CD4-positive, alpha-beta T cell (primary cell): ENCODE data around the gene CD83. TPM values are rescaled to one million over a fixed set of nuclear protein-coding genes. Genes with fewer than 3 reads are reported as not detected.

Experiments
- ATAC-seq: fragments of 200-7000 bp; cut with Tn5 transposase; one replicate; pipeline ENCODE4 v1.10.0; 2022; ENCODE audit warnings: mild to moderate bottlenecking; ENCODE audit not compliant: poor library complexity
- CTCF ChIA-PET: fragments of 350-600 bp; sonication (Branson Sonifier 250); formaldehyde crosslinking; loops from one replicate; lab custom pipeline; 2021; ENCODE audit warnings: antibody characterized with exemption, inconsistent platforms; lab: Charles Lee
- POLR2A ChIA-PET: fragments of 350-600 bp; sonication (Branson Sonifier 250); formaldehyde crosslinking; loops from one replicate; lab custom pipeline; 2021; ENCODE audit warnings: antibody characterized with exemption, inconsistent platforms; lab: Charles Lee
- DNase-seq, 14 experiments: peaks; one replicate each; pipeline ENCODE4 v3.0.0-alpha.2; 2013 to 2020; ENCODE audit warnings: mixed read lengths in 2 of 14
- H3K27ac ChIP-seq, 2 donors: one replicate each; pipeline versions ENCODE4 v1.5.1 to v1.7.0; 2013; ENCODE audit warnings: low read length in 2 of 2, low read depth in 1 of 2, mild to moderate bottlenecking in 1 of 2
- H3K27me3 ChIP-seq, 2 experiments: 1 replicate in 1 of 2; 2 replicates in 1 of 2; pipeline versions ENCODE4 v1.6.1 to v1.7.0; 2013; ENCODE audit warnings: low read length in 2 of 2, control low read depth in 1 of 2, mild to moderate bottlenecking in 1 of 2, moderate library complexity in 1 of 2; ENCODE audit not compliant: insufficient read depth in 2 of 2, control insufficient read depth in 1 of 2
- H3K36me3 ChIP-seq: one replicate; pipeline ENCODE4 v1.6.1; 2013; ENCODE audit warnings: low read length, control low read depth; ENCODE audit not compliant: insufficient read depth
- H3K4me1 ChIP-seq: one replicate; pipeline ENCODE4 v1.6.1; 2013; ENCODE audit warnings: low read length, control low read depth; ENCODE audit not compliant: insufficient read depth
- H3K4me3 ChIP-seq: one replicate; pipeline ENCODE4 v1.5.1; 2013; ENCODE audit warnings: mild to moderate bottlenecking, low read length, moderate library complexity
- H3K9me3 ChIP-seq, 2 experiments: 1 replicate in 1 of 2; 2 replicates in 1 of 2; pipeline versions ENCODE4 v1.6.1 to v1.7.0; 2013; ENCODE audit warnings: low read length in 2 of 2, mild to moderate bottlenecking in 2 of 2, control low read depth in 1 of 2, moderate library complexity in 1 of 2; ENCODE audit not compliant: control insufficient read depth in 1 of 2, insufficient read depth in 1 of 2
- H3K27ac Mint-ChIP-seq: one replicate; pipeline ENCODE4 v1.8.0; 2020; ENCODE audit warnings: mixed read lengths
- H3K27me3 Mint-ChIP-seq: one replicate; pipeline ENCODE4 v1.8.0; 2021; ENCODE audit warnings: mixed read lengths
- H3K36me3 Mint-ChIP-seq: one replicate; pipeline ENCODE4 v1.8.0; 2021; ENCODE audit warnings: low read depth, mixed read lengths
- H3K4me1 Mint-ChIP-seq: one replicate; pipeline ENCODE4 v1.8.0; 2021; ENCODE audit warnings: low read depth, mixed read lengths
- H3K4me3 Mint-ChIP-seq: one replicate; pipeline ENCODE4 v1.8.0; 2020; ENCODE audit warnings: mild to moderate bottlenecking, mixed read lengths
- H3K9me3 Mint-ChIP-seq: one replicate; pipeline ENCODE4 v1.8.0; 2020; ENCODE audit warnings: mixed read lengths
- CTCF ChIP-seq: fragments of 200-600 bp; IDR thresholded peaks from one replicate; pipeline ENCODE4 v1.8.0; 2022; ENCODE audit warnings: antibody characterized with exemption, mild to moderate bottlenecking
- intact Hi-C, 2 experiments: fragments of 100-400 bp; cut with DNase I in 1 of 2; cut with micrococcal nuclease in 1 of 2; formaldehyde crosslinking; loops; one replicate each; pipeline versions ENCODE4 v1.15.1 to v1.9.0; 2023 to 2025; cut with DNase I, micrococcal nuclease
- total RNA-seq, 174 experiments: library from RNA in 2 of 174; stranded (reverse) in 2 of 174; gene quantifications; one replicate each; pipeline ENCODE4 v1.2.3 and lab custom pipeline; 2021 to 2026

The CD83 gene
- total RNA-seq, 2 experiments from 2014 or later, result 35.3 to 36.4 TPM

DNA sequence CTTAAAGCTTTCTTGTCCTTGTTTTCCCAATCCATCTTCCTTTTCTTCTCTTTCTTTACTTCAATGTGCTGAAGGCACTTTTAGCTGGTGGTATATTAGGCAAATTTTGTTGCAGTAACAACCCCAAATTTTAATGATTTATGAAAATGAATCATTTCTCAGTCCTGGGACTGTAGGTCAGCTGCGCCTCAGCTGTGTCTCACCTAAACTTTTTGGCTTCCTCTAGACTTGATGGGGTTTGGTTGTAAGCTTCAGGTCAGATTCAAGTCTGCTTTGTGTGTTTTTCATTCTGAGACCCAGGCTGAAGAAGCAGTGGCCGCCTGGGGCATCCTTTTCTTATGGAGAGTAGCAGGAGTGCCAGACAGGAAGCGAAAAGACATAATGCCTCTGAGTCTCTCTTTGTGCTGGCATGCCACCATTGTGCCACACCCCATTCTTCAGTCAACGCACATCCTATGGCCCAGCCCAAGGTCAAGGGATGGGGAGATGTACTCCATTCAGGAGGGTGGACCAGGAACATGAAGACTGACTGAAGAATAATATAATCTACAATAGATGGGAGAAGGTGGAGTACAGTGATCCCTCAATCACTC is 28.9 kb upstream of the CD83 start:
- no peaks in the 10 kb centered on the region for H3K36me3 Mint-ChIP-seq
- no peaks in the 10 kb centered on the region for H3K4me1 ChIP-seq
- ATAC-seq (no peak), DNase-seq (no peak)
- H3K9me3 ChIP-seq, result peaks cover 0 to 4% of the 10 kb centered on the region in 2 experiments
- H3K27me3 ChIP-seq, result no peaks in the 10 kb centered on the region
- POLR2A ChIA-PET, result no interaction called here
- H3K4me1 Mint-ChIP-seq, result no peaks in the 10 kb centered on the region
- H3K4me3 Mint-ChIP-seq, result no peak overlapping the region
- no peak overlapping the region for H3K27ac Mint-ChIP-seq
- no peak overlapping the region for H3K4me3 ChIP-seq
- no peak overlapping the region for H3K27ac ChIP-seq
- H3K9me3 Mint-ChIP-seq, result peaks cover 3% of the 10 kb centered on the region
- intact Hi-C loops, result no loop called here
- TF ChIP-seq CTCF, result no peak
- no peaks in the 10 kb centered on the region for H3K36me3 ChIP-seq
- H3K27me3 Mint-ChIP-seq, result no peaks in the 10 kb centered on the region
- CTCF ChIA-PET, result no interaction called here

- Histone ChIP-seq H3K4me3 (no peak overlapping the region), H3K36me3 (no peaks in the 10 kb centered on the region), H3K27ac (no peak overlapping the region), H3K27me3 (no peaks in the 10 kb centered on the region), H3K9me3 (peaks cover 0 to 4% of the 10 kb centered on the region in 2 experiments), H3K4me1 (no peaks in the 10 kb centered on the region)
- Mint-ChIP-seq H3K27me3 (no peaks in the 10 kb centered on the region), H3K27ac (no peak overlapping the region), H3K36me3 (no peaks in the 10 kb centered on the region), H3K4me1 (no peaks in the 10 kb centered on the region), H3K9me3 (peaks cover 3% of the 10 kb centered on the region), H3K4me3 (no peak overlapping the region)
- intact Hi-C loops, result no loop called here
- CTCF ChIA-PET, result no interaction called here
- no peak for TF ChIP-seq CTCF
- POLR2A ChIA-PET, result no interaction called here
- ATAC-seq (no peak), DNase-seq (no peak)
Observed at GRCh38 chr6:14089224-14089623, 28.3 kb upstream of the CD83 start.

DNA sequence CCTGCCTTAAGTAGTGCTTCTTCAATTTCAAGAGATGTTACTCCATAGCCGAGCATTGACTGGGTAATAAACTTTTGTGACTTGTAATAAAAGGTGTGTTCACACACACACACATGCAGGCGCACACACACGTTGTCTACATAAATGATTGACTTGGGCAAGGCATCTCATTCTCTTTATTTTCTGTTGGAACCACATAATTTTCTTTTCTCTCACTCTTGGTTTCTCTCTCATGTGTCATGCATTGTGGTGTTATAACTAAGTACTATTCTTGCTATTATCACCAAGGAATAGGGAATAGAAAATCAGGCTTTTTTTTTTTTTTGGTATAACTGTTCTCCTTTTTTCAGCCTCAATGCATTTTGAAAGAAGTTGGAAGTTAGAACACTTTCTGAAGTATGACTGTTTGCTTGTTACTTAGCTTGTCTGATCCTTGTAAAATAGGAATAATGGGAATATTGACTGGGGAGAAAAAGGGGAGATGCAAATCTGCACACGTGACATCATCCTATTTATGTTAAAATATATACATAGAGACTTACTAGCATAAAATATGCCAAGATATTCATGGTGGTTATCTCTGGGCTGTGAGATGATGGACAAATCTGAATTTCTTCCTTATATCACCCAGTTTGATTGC is 26.1 kb upstream of the CD83 start:
- Histone ChIP-seq H3K36me3 (no peaks in the 10 kb centered on the region), H3K9me3 (peaks cover 0 to 4% of the 10 kb centered on the region in 2 experiments), H3K27me3 (no peaks in the 10 kb centered on the region), H3K4me1 (peaks cover 7% of the 10 kb centered on the region), H3K27ac (no peak overlapping the region), H3K4me3 (no peak overlapping the region)
- no peak overlapping the region for H3K4me3 Mint-ChIP-seq
- no peaks in the 10 kb centered on the region for H3K4me1 Mint-ChIP-seq
- intact Hi-C loops, result no loop called here
- H3K27ac Mint-ChIP-seq, result no peak overlapping the region
- H3K36me3 Mint-ChIP-seq, result no peaks in the 10 kb centered on the region
- ATAC-seq, result no peak
- H3K27me3 Mint-ChIP-seq, result no peaks in the 10 kb centered on the region
- no peak for TF ChIP-seq CTCF
- H3K9me3 Mint-ChIP-seq, result peaks cover 3% of the 10 kb centered on the region
- POLR2A ChIA-PET, result no interaction called here
- DNase-seq, result no peak
- CTCF ChIA-PET, result no interaction called here
